Left lung (tissue), 10 donors: ENCODE results near the gene ATP2A1. TPM values are rescaled to one million over a fixed set of nuclear protein-coding genes. Genes with fewer than 3 reads are reported as not detected.
A peak's percentile ranks its signal among the peaks of the same experiment; 100 is the strongest.

Source experiments
- ATAC-seq: fragments of 200-7000 bp; cut with Tn5 transposase; one replicate; pipeline ENCODE4 v1.9.1; 2020; ENCODE audit warnings: moderate library complexity
- DNase-seq, 4 donors: peaks; one replicate each; pipeline ENCODE4 v3.0.0-alpha.2; 2013 to 2020
- H3K27ac ChIP-seq, 2 donors: fragments of 200-600 bp; sonication (generic) in 1 of 2; one replicate each; pipeline versions ENCODE4 v1.5.0 to v1.8.0; 2020 to 2021
- H3K27me3 ChIP-seq, 2 donors: fragments of 200-600 bp; sonication (generic) in 1 of 2; one replicate each; pipeline versions ENCODE4 v1.5.0 to v1.8.0; 2020 to 2021
- H3K36me3 ChIP-seq, 2 donors: fragments of 200-600 bp; sonication (generic) in 1 of 2; one replicate each; pipeline versions ENCODE4 v1.5.0 to v1.8.0; 2020 to 2021
- H3K4me1 ChIP-seq, 2 donors: fragments of 200-600 bp; one replicate each; pipeline ENCODE4 v1.8.0; 2021
- H3K4me3 ChIP-seq, 2 donors: fragments of 200-600 bp; sonication (generic) in 1 of 2; one replicate each; pipeline versions ENCODE4 v1.5.0 to v1.8.0; 2020 to 2021; ENCODE audit warnings: mild to moderate bottlenecking in 1 of 2
- H3K9me3 ChIP-seq, 2 donors: fragments of 200-600 bp; sonication (generic) in 1 of 2; one replicate each; pipeline versions ENCODE4 v1.5.0 to v1.8.0; 2020 to 2021
- intact Hi-C, 2 donors: fragments of 100-400 bp; cut with DNase I; formaldehyde crosslinking; loops; one replicate each; pipeline versions ENCODE4 v1.11.2 to v1.14.2; 2022
- polyA plus RNA-seq, 6 donors: library from polyadenylated mRNA; unstranded; fragments of 120-200 nt; gene quantifications; one replicate each; pipeline ENCODE4 v1.2.1, GENCODE V29; 2013; ENCODE audit not compliant: insufficient read length in 6 of 6
- total RNA-seq, 2 donors: library from RNA; stranded (reverse); fragmentation: NEBNext Ultra II Directional; extraction: Animal tissue kit (Norgen Biotek cat#: 25700); gene quantifications; one replicate each; pipeline ENCODE4 v1.2.1, GENCODE V29; 2021
- TF ChIP-seq, protein P1 (sequence below), 2 donors: fragments of 200-600 bp; sonication (generic) in 1 of 2; IDR thresholded peaks; one replicate each; pipeline versions ENCODE4 v1.5.0 to v1.8.0; 2021; ENCODE audit warnings: antibody characterized with exemption in 2 of 2
- donor health status: DM: no; HTN: yes; CAD: no.
- donor health status: DM: no; HTN: no; CAD: no.

ATP2A1 gene
- total and polyA plus RNA-seq, 8 donors, result 0.38 to 3.1 (median 2.5) TPM

DNA sequence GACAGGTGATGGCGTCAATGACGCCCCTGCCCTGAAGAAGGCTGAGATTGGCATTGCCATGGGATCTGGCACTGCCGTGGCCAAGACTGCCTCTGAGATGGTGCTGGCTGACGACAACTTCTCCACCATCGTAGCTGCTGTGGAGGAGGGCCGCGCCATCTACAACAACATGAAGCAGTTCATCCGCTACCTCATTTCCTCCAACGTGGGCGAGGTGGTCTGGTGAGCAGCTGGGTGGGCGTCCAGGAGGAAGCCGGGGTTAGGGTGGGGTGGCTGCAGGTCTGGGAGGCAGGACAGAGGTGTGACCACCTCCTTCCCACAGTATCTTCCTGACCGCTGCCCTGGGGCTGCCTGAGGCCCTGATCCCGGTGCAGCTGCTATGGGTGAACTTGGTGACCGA, 23.6 kb downstream of the ATP2A1 start:
- H3K27me3 ChIP-seq, result no peaks in the 10 kb centered on the region
- H3K9me3 ChIP-seq, result no peaks in the 10 kb centered on the region
- DNase-seq (no peak), ATAC-seq (no peak)
- no peaks in the 10 kb centered on the region for H3K4me1 ChIP-seq
- H3K4me3 ChIP-seq, result no peak overlapping the region
- TF ChIP-seq, protein P1, sequence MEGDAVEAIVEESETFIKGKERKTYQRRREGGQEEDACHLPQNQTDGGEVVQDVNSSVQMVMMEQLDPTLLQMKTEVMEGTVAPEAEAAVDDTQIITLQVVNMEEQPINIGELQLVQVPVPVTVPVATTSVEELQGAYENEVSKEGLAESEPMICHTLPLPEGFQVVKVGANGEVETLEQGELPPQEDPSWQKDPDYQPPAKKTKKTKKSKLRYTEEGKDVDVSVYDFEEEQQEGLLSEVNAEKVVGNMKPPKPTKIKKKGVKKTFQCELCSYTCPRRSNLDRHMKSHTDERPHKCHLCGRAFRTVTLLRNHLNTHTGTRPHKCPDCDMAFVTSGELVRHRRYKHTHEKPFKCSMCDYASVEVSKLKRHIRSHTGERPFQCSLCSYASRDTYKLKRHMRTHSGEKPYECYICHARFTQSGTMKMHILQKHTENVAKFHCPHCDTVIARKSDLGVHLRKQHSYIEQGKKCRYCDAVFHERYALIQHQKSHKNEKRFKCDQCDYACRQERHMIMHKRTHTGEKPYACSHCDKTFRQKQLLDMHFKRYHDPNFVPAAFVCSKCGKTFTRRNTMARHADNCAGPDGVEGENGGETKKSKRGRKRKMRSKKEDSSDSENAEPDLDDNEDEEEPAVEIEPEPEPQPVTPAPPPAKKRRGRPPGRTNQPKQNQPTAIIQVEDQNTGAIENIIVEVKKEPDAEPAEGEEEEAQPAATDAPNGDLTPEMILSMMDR (IDR thresholded peaks at IDR 0.05), result no peak
- H3K36me3 ChIP-seq, result peaks cover 0 to 29% of the 10 kb centered on the region in 2 donors
- intact Hi-C loops, result no loop called here
- H3K27ac ChIP-seq, result no peak overlapping the region

DNA sequence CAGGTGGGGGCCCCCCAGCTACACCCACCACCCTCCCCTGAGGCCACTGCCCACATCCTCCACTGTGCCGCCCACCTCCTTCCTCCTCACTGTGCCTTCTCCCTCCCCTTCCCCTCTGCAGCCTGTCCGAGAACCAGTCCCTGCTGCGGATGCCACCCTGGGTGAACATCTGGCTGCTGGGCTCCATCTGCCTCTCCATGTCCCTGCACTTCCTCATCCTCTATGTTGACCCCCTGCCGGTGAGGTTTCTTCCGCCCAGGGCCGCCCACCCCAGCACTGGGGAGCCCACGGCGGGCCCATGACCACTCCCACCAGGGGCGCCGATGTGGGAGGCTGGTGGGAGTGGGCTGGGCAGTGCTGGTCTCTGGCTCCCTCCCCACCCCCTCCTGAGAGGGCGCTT, 24.6 kb downstream of the ATP2A1 start:
- Histone ChIP-seq H3K4me1 (no peaks in the 10 kb centered on the region), H3K36me3 (peaks cover 0 to 39% of the 10 kb centered on the region in 2 donors), H3K4me3 (no peak overlapping the region), H3K27me3 (no peaks in the 10 kb centered on the region), H3K27ac (no peak overlapping the region), H3K9me3 (no peaks in the 10 kb centered on the region)
- ATAC-seq, result no peak
- intact Hi-C loops, result no loop called here
- no peak for DNase-seq
- TF ChIP-seq, protein P1 (IDR thresholded peaks at IDR 0.05), result no peak

DNA sequence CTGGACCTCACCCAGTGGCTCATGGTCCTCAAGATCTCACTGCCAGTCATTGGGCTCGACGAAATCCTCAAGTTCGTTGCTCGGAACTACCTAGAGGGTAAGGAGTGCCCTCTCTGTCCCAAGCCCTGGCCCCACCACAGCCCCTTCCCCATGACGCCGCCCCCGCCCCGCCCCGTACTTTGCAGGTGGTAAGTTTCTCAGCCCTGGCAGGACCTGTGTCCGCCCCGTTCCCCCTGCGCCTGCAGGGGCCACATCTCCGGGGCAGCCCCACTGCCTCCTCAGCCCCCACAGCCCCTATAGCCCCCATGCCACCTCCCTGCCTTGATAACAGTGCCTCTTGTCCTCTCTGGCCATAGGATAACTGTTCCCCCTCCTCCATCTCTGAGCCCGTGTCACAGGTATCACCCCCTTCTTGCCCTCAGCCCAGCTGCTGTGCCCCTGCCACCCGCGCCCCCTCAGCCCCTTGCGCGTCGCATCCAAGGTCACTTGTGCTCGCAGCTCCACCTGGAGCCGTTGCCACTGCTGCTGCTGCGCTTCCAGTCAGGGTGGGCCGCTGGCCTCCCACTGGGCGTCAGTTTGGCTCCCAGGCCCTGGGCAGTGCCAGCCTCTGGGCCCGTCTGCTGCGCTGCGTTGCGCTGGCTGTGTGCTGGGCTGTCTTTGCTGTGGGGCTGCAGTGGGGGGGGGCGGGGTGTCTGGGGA, 25.2 kb downstream of the ATP2A1 start:
- Histone ChIP-seq H3K4me1 (no peaks in the 10 kb centered on the region), H3K36me3 (peaks cover 0 to 45% of the 10 kb centered on the region in 2 donors), H3K4me3 (no peak overlapping the region), H3K27me3 (no peaks in the 10 kb centered on the region), H3K27ac (no peak overlapping the region), H3K9me3 (no peaks in the 10 kb centered on the region)
- intact Hi-C loops, result no loop called here
- no peak for ATAC-seq
- DNase-seq, result no peak
- TF ChIP-seq, protein P1 (IDR thresholded peaks at IDR 0.05), result no peak

DNA sequence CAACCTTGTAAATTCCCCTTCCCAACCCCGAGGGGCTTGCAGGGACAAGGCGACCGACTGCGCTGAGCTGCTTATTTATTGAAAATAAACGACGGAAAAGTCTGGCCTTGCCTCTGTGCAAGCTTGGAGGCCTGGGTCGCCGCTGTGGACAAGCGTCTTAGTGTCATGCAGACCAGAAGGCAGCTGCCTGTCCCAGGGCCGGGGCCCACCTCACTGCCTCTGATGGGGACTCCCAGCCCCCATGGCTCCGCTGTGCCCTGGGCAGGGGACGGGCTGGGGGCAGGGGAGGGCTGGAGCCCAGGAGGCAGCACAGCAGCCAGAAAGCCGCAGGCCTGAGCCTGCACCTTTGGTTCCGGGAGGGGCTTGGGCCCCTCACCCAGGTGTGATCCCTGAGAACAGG, 26.1 kb downstream of the ATP2A1 start:
- TF ChIP-seq, protein P1 (IDR thresholded peaks at IDR 0.05), result no peak
- no peaks in the 10 kb centered on the region for H3K4me1 ChIP-seq
- peaks cover 0 to 54% of the 10 kb centered on the region in 2 donors for H3K36me3 ChIP-seq

DNA sequence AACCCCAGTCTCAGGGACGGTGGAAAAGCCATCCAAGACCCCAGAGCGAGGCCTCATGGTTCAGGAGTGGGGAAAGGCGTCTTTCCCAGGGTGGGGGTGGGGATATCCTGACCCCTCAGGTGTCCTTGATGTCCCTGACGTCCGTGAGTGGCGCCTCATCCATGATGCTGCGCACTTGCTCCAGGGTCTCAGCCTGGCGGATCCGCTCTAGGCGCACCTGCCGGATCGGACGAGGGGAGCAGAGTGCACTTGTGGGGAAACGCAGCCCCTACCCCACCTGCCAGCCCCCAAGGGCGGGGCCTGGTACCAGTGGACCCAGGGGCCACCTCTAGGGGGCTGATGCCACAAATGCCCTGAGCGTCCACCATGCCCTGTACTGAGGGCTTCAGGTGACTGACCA, 26.5 kb downstream of the ATP2A1 start:
- Histone ChIP-seq H3K27me3 (no peaks in the 10 kb centered on the region), H3K36me3 (peaks cover 0 to 57% of the 10 kb centered on the region in 2 donors)
- ATAC-seq, result no peak

More for the DNA sequence above, 26.1 kb downstream of the ATP2A1 start:
- DNase-seq (peak in 1 of 4 donors; percentile 71), ATAC-seq (no peak)
- Histone ChIP-seq H3K4me3 (no peak overlapping the region), H3K27me3 (no peaks in the 10 kb centered on the region), H3K9me3 (no peaks in the 10 kb centered on the region), H3K27ac (no peak overlapping the region)
- intact Hi-C loops, result no loop called here

More for the DNA sequence above, 26.5 kb downstream of the ATP2A1 start:
- intact Hi-C loops, result no loop called here
- DNase-seq, result no peak
- TF ChIP-seq, protein P1 (IDR thresholded peaks at IDR 0.05), result no peak
- no peaks in the 10 kb centered on the region for H3K9me3 ChIP-seq
- no peaks in the 10 kb centered on the region for H3K4me1 ChIP-seq
- H3K27ac ChIP-seq, result no peak overlapping the region
- H3K4me3 ChIP-seq, result no peak overlapping the region
